Measurements from ENCODE around the gene SLC22A15.

- TF ChIP-seq CTCF (IDR thresholded peaks at IDR 0.05; ENCODE audit: insufficient read depth, low read length) = no peak
- TF ChIP-seq POLR2AphosphoS5 (IDR thresholded peaks at IDR 0.05; ENCODE audit: low read depth) = no peak
- TF ChIP-seq GABPA (IDR thresholded peaks at IDR 0.05; ENCODE audit: low read depth) = no peak
- TF ChIP-seq REST (IDR thresholded peaks at IDR 0.05; ENCODE audit: insufficient replicate concordance, low read depth) = no peak
- no peak for TF ChIP-seq SPI1 (IDR thresholded peaks at IDR 0.05; ENCODE audit: borderline replicate concordance, low read depth)
Measured at GRCh38 chr1:115952547-115952946, 23.8 kb upstream of the SLC22A15 start.

Measured in HL-60 (cell line).